ENCODE results near the gene AVEN. TPM values are rescaled to one million over a fixed set of nuclear protein-coding genes. Genes with fewer than 3 reads are reported as not detected.
"Not testable (repeated sequence)": the region's sequence is repeated elsewhere in the genome, so short reads cannot be mapped to it uniquely, and the experiment has no call there.

AVEN gene
- total RNA-seq, 1 donor from 2014 or later, result 25.8 TPM

GRCh38 chr15:34001536-34001935 is 37.5 kb downstream of the AVEN start:
- DNase-seq (no peak), ATAC-seq (no peak)
- intact Hi-C loops (cut with micrococcal nuclease), result no loop called here

GRCh38 chr15:33995666-33996065 is 43.3 kb downstream of the AVEN start:
- DNase-seq; intact Hi-C loops (cut with micrococcal nuclease); ATAC-seq: not testable (repeated sequence)

GRCh38 chr15:33994005-33994615 is 44.9 kb downstream of the AVEN start:
- intact Hi-C loops (cut with micrococcal nuclease), result no loop called here
- DNase-seq, result no peak
- no peak for ATAC-seq

GRCh38 chr15:33988384-33988783 is 50.6 kb downstream of the AVEN start:
- ATAC-seq (no peak), DNase-seq (no peak)
- intact Hi-C loops (cut with micrococcal nuclease), result no loop called here

- ATAC-seq, result no peak
- no peak for DNase-seq
- intact Hi-C loops (cut with micrococcal nuclease), result no loop called here
Measured at GRCh38 chr15:33987444-33987843, 51.6 kb downstream of the AVEN start.

- ATAC-seq (no peak), DNase-seq (no peak)
- intact Hi-C loops (cut with micrococcal nuclease), result no loop called here
Measured at GRCh38 chr15:33985751-33986150, 53.3 kb downstream of the AVEN start.

GRCh38 chr15:33985287-33985686 is 53.7 kb downstream of the AVEN start:
- DNase-seq (no peak), ATAC-seq (peak; percentile 23)
- intact Hi-C loops (cut with micrococcal nuclease), result no loop called here

- DNase-seq, result no peak
- intact Hi-C loops (cut with micrococcal nuclease), result no loop called here
- ATAC-seq, result no peak
Measured at GRCh38 chr15:33982516-33982915, 56.5 kb downstream of the AVEN start.

GRCh38 chr15:33980159-33980558 is 58.8 kb downstream of the AVEN start:
- intact Hi-C loops (cut with micrococcal nuclease), result no loop called here
- DNase-seq (no peak), ATAC-seq (no peak)

- ATAC-seq (no peak), DNase-seq (no peak)
- intact Hi-C loops (cut with micrococcal nuclease), result no loop called here
Measured at GRCh38 chr15:33975022-33975565, 63.9 kb downstream of the AVEN start.

- no peak for ATAC-seq
- no peak for DNase-seq
- intact Hi-C loops (cut with micrococcal nuclease), result no loop called here
Measured at GRCh38 chr15:33971811-33972210, 67.2 kb downstream of the AVEN start.

- DNase-seq, result no peak
- no peak for ATAC-seq
- intact Hi-C loops (cut with micrococcal nuclease), result no loop called here
Measured at GRCh38 chr15:33968821-33969220, 70.2 kb downstream of the AVEN start.

- DNase-seq (no peak), ATAC-seq (no peak)
- intact Hi-C loops (cut with micrococcal nuclease), result no loop called here
Measured at GRCh38 chr15:33968224-33968623, 70.8 kb downstream of the AVEN start, which contains the start of gene CHRM5. TSS of gene CHRM5 (plus strand) at chr15:33968497. CDS start at chr15:34062718, 94,221 bp downstream.

- DNase-seq (no peak), ATAC-seq (no peak)
- intact Hi-C loops (cut with micrococcal nuclease), result no loop called here
Measured at GRCh38 chr15:33964665-33965040, 74.4 kb downstream of the AVEN start.

GRCh38 chr15:33963831-33964664 is 75.0 kb downstream of the AVEN start:
- intact Hi-C loops (cut with micrococcal nuclease), result no loop called here

GRCh38 chr15:33960549-33960935 is 78.5 kb downstream of the AVEN start:
- no peak for DNase-seq
- ATAC-seq, result no peak
- intact Hi-C loops (cut with micrococcal nuclease), result no loop called here

More at GRCh38 chr15:33963831-33964664, 75.0 kb downstream of the AVEN start:
- DNase-seq (no peak), ATAC-seq (no peak)

GRCh38 chr15:33959844-33960548 is 79.0 kb downstream of the AVEN start:
- DNase-seq (no peak), ATAC-seq (no peak)
- intact Hi-C loops (cut with micrococcal nuclease), result no loop called here

GRCh38 chr15:33956397-33956796 is 82.6 kb downstream of the AVEN start:
- intact Hi-C loops (cut with micrococcal nuclease), result no loop called here
- ATAC-seq, result no peak

GRCh38 chr15:33955945-33956344 is 83.1 kb downstream of the AVEN start:
- DNase-seq, result no peak
- intact Hi-C loops (cut with micrococcal nuclease), result no loop called here
- no peak for ATAC-seq

More at GRCh38 chr15:33956397-33956796, 82.6 kb downstream of the AVEN start:
- DNase-seq, result no peak

GRCh38 chr15:33946152-33946551 is 92.9 kb downstream of the AVEN start:
- intact Hi-C loops (cut with micrococcal nuclease), result no loop called here
- no peak for ATAC-seq

More at GRCh38 chr15:33946152-33946551, 92.9 kb downstream of the AVEN start:
- no peak for DNase-seq
